ENCODE measurements around the gene PNPLA5. TPM values are rescaled to one million over a fixed set of nuclear protein-coding genes. Genes with fewer than 3 reads are reported as not detected.
A peak's percentile ranks its signal among the peaks of the same experiment; 100 is the strongest.

PNPLA5 gene
- total and polyA plus RNA-seq, 2 donors (not counting 1 experiment from before 2014, with no cell fraction given), result 0.33 TPM; not detected in 1

- H2AFZ ChIP-seq (ENCODE audit: low read length), result no peak overlapping the region
- H3K9me3 ChIP-seq (ENCODE audit: control insufficient read depth, insufficient read depth, low read depth, low read length), result no peaks in the 10 kb centered on the region
- no peak for DNase-seq (ENCODE audit: low read depth in 2 of 2)
- H3K79me2 ChIP-seq (ENCODE audit: control insufficient read depth, insufficient read depth, low read length), result no peaks in the 10 kb centered on the region
- no peaks in the 10 kb centered on the region for H3K4me1 ChIP-seq (ENCODE audit: control insufficient read depth, extremely low read depth, insufficient read depth, low read length)
- H3K9ac ChIP-seq (ENCODE audit: insufficient read depth, low read length), result no peak overlapping the region
- no peak overlapping the region for H3K4me2 ChIP-seq (ENCODE audit: extremely low read depth, insufficient read depth, low read length)
- no peaks in the 10 kb centered on the region for H3K27me3 ChIP-seq (ENCODE audit: control insufficient read depth, insufficient read depth, low read length)
- peaks cover 7% of the 10 kb centered on the region for H3K36me3 ChIP-seq (ENCODE audit: control insufficient read depth, insufficient read depth, low read length)
- H4K20me1 ChIP-seq (ENCODE audit: control insufficient read depth, extremely low read depth, insufficient read depth, low read length), result no peaks in the 10 kb centered on the region
- no peak overlapping the region for H3K4me3 ChIP-seq (replicated peaks in 1 of 4; ENCODE audit: control extremely low read depth in 1 of 4, insufficient read depth in 1 of 4, low read depth in 3 of 4, low read length in 4 of 4)
- no peak overlapping the region for H3K27ac ChIP-seq (ENCODE audit: insufficient read depth, low read length)
- no peak for TF ChIP-seq EZH2 (IDR thresholded peaks at IDR 0.05; ENCODE audit: low read length, missing control alignments)
- TF ChIP-seq, protein P1, sequence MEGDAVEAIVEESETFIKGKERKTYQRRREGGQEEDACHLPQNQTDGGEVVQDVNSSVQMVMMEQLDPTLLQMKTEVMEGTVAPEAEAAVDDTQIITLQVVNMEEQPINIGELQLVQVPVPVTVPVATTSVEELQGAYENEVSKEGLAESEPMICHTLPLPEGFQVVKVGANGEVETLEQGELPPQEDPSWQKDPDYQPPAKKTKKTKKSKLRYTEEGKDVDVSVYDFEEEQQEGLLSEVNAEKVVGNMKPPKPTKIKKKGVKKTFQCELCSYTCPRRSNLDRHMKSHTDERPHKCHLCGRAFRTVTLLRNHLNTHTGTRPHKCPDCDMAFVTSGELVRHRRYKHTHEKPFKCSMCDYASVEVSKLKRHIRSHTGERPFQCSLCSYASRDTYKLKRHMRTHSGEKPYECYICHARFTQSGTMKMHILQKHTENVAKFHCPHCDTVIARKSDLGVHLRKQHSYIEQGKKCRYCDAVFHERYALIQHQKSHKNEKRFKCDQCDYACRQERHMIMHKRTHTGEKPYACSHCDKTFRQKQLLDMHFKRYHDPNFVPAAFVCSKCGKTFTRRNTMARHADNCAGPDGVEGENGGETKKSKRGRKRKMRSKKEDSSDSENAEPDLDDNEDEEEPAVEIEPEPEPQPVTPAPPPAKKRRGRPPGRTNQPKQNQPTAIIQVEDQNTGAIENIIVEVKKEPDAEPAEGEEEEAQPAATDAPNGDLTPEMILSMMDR (conservative IDR thresholded peaks at IDR 0.05 in 1 of 2, IDR thresholded peaks at IDR 0.05 in 1 of 2; ENCODE audit: low read depth in 1 of 2, low read length in 2 of 2), result no peak
Observed at GRCh38 chr22:43928908-43929307, 37.1 kb upstream of the PNPLA5 start.

GRCh38 chr22:43928468-43928867 is 36.7 kb upstream of the PNPLA5 start:
- Histone ChIP-seq H3K27ac (ENCODE audit: insufficient read depth, low read length) (no peak overlapping the region), H3K4me3 (replicated peaks in 1 of 4; ENCODE audit: control extremely low read depth in 1 of 4, insufficient read depth in 1 of 4, low read depth in 3 of 4, low read length in 4 of 4) (no peak overlapping the region), H3K79me2 (ENCODE audit: control insufficient read depth, insufficient read depth, low read length) (no peaks in the 10 kb centered on the region), H3K27me3 (ENCODE audit: control insufficient read depth, insufficient read depth, low read length) (no peaks in the 10 kb centered on the region), H4K20me1 (ENCODE audit: control insufficient read depth, extremely low read depth, insufficient read depth, low read length) (no peaks in the 10 kb centered on the region), H3K9me3 (ENCODE audit: control insufficient read depth, insufficient read depth, low read depth, low read length) (no peaks in the 10 kb centered on the region), H2AFZ (ENCODE audit: low read length) (no peak overlapping the region), H3K36me3 (ENCODE audit: control insufficient read depth, insufficient read depth, low read length) (peaks cover 7% of the 10 kb centered on the region), H3K9ac (ENCODE audit: insufficient read depth, low read length) (no peak overlapping the region), H3K4me2 (ENCODE audit: extremely low read depth, insufficient read depth, low read length) (no peak overlapping the region), H3K4me1 (ENCODE audit: control insufficient read depth, extremely low read depth, insufficient read depth, low read length) (no peaks in the 10 kb centered on the region)
- TF ChIP-seq EZH2 (IDR thresholded peaks at IDR 0.05; ENCODE audit: low read length, missing control alignments), result no peak
- TF ChIP-seq, protein P1 (conservative IDR thresholded peaks at IDR 0.05 in 1 of 2, IDR thresholded peaks at IDR 0.05 in 1 of 2; ENCODE audit: low read depth in 1 of 2, low read length in 2 of 2), result no peak
- no peak for DNase-seq (ENCODE audit: low read depth in 2 of 2)

DNA sequence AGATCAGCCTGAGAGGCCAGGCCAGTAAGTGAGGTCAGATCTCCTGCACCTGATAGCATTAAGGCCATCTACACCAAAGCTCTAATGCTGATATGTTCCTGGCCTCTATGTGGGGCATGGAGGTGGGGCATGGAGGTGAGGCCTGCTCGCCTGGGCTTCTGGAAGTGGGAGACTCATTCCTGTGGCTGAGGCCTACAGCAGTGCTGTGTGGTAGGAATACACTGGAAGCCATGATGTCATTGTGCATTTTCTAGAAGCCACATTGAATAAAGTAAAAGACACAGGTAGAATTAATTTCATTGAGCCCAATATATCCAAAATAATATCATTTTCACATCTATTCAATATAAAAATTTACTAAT is 34.5 kb upstream of the PNPLA5 start:
- Histone ChIP-seq H2AFZ (ENCODE audit: low read length) (no peak overlapping the region), H3K36me3 (ENCODE audit: control insufficient read depth, insufficient read depth, low read length) (peaks cover 7% of the 10 kb centered on the region), H3K4me2 (ENCODE audit: extremely low read depth, insufficient read depth, low read length) (no peak overlapping the region), H3K79me2 (ENCODE audit: control insufficient read depth, insufficient read depth, low read length) (no peaks in the 10 kb centered on the region), H3K4me3 (replicated peaks in 1 of 4; ENCODE audit: control extremely low read depth in 1 of 4, insufficient read depth in 1 of 4, low read depth in 3 of 4, low read length in 4 of 4) (no peak overlapping the region), H3K27me3 (ENCODE audit: control insufficient read depth, insufficient read depth, low read length) (no peaks in the 10 kb centered on the region), H3K27ac (ENCODE audit: insufficient read depth, low read length) (no peak overlapping the region), H4K20me1 (ENCODE audit: control insufficient read depth, extremely low read depth, insufficient read depth, low read length) (no peaks in the 10 kb centered on the region), H3K9me3 (ENCODE audit: control insufficient read depth, insufficient read depth, low read depth, low read length) (no peaks in the 10 kb centered on the region), H3K9ac (ENCODE audit: insufficient read depth, low read length) (no peak overlapping the region), H3K4me1 (ENCODE audit: control insufficient read depth, extremely low read depth, insufficient read depth, low read length) (peaks cover 16% of the 10 kb centered on the region)
- TF ChIP-seq, protein P1 (conservative IDR thresholded peaks at IDR 0.05 in 1 of 2, IDR thresholded peaks at IDR 0.05 in 1 of 2; ENCODE audit: low read depth in 1 of 2, low read length in 2 of 2), result no peak
- no peak for TF ChIP-seq EZH2 (IDR thresholded peaks at IDR 0.05; ENCODE audit: low read length, missing control alignments)
- DNase-seq (ENCODE audit: low read depth in 2 of 2), result peak in 1 of 2 donors; percentile 42

Measured in fibroblast of lung (primary cell).